SJSA1 (cell line): Measurements from ENCODE around the gene TIMMDC1. TPM values are rescaled to one million over a fixed set of nuclear protein-coding genes. Genes with fewer than 3 reads are reported as not detected.
"Not testable (repeated sequence)": the region's sequence is repeated elsewhere in the genome, so short reads cannot be mapped to it uniquely, and the experiment has no call there.

Experiments used
- DNase-seq, 2 experiments: peaks; one replicate each; pipeline ENCODE4 v3.0.0-alpha.2; 2015 to 2020; ENCODE audit warnings: low spot score in 2 of 2, low read depth in 1 of 2
- H3K27ac ChIP-seq: fragments of 250-450 bp; sonication (Bioruptor Pico); 2 replicates; pipeline ENCODE4 v1.5.1; 2020; ENCODE audit warnings: mild to moderate bottlenecking, moderate library complexity
- H3K27me3 ChIP-seq: fragments of 250-450 bp; sonication (Bioruptor Pico); replicated peaks from 2 replicates; pipeline ENCODE4 v1.5.1; 2020; ENCODE audit warnings: mild to moderate bottlenecking, moderate library complexity
- H3K36me3 ChIP-seq: fragments of 250-450 bp; sonication (Bioruptor Pico); 2 replicates; pipeline ENCODE4 v1.5.1; 2020; ENCODE audit warnings: mild to moderate bottlenecking
- H3K4me1 ChIP-seq: fragments of 250-450 bp; sonication (Bioruptor Pico); replicated peaks from 2 replicates; pipeline ENCODE4 v1.6.1; 2021; ENCODE audit warnings: mild to moderate bottlenecking
- H3K4me3 ChIP-seq: fragments of 250-450 bp; sonication (Bioruptor Pico); 2 replicates; pipeline ENCODE4 v1.5.1; 2020; ENCODE audit warnings: mild to moderate bottlenecking
- H3K9me3 ChIP-seq: fragments of 250-450 bp; sonication (Bioruptor Pico); replicated peaks from 2 replicates; pipeline ENCODE4 v1.5.1; 2020; ENCODE audit warnings: mild to moderate bottlenecking
- total RNA-seq: library from RNA; depleted of rRNA; stranded (reverse); fragments of >200 nt; shearing (Covaris generic); gene quantifications from 2 replicates; pipeline ENCODE4 v1.2.3, GENCODE V29; 2014

TIMMDC1 gene
- total RNA-seq, 1 experiment from 2014 or later, result 48.3 TPM

DNA sequence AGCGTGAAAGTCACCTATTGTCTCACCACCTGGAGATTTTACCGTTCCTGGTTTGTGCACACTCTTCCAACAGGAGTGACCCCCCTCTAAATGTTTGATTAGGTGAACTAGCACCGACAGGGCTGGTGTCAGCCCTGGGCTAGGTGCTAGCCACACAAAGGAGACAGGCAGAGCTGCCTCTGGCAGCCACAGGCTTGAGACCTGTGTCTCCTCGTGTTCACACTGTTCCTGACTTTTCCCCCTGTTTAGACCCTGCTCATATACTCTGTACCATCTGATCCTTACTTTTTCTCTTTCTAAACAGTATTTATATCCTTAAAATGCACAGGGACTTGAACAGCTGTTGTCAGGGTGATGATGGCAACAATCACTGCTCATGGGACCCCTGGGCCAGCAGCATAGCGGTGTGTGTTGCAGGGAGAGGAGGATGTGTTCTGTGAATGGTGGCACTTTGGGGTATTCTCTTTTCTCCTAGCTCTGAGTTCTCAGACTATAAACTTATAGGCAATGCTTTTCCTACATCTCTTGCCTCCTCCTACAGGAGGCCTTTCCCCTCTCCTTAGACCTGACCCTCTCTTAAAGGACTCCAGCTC is 55.6 kb downstream of the TIMMDC1 start:
- Histone ChIP-seq H3K9me3 (no peaks in the 10 kb centered on the region), H3K4me3 (no peak overlapping the region), H3K27ac (no peak overlapping the region), H3K27me3 (no peaks in the 10 kb centered on the region), H3K36me3 (no peaks in the 10 kb centered on the region), H3K4me1 (no peaks in the 10 kb centered on the region)
- DNase-seq, result no peak

DNA sequence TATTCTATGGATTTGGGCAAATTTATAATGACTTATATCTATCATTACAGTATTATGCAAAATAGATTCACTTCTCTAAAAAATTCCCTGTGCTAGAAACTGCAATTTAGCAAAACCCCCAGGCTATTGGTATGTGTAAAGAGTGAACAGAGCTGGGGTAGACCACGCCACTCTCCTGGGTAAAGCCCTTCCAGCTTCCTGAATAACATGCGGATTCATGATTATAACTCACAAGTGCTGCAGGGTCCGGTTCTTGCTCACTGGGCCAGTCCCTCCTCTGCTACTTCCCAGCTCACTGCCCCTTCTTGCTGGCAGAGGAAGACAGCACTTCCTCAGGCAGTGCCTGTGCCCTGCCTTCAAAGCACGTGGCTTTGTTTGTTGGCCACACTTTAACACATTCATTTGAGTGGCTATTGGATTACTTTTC is 57.0 kb downstream of the TIMMDC1 start:
- DNase-seq, result no peak
- Histone ChIP-seq H3K27ac (no peak overlapping the region), H3K9me3 (no peaks in the 10 kb centered on the region), H3K27me3 (no peaks in the 10 kb centered on the region), H3K36me3 (no peaks in the 10 kb centered on the region), H3K4me1 (no peaks in the 10 kb centered on the region), H3K4me3 (no peak overlapping the region)

DNA sequence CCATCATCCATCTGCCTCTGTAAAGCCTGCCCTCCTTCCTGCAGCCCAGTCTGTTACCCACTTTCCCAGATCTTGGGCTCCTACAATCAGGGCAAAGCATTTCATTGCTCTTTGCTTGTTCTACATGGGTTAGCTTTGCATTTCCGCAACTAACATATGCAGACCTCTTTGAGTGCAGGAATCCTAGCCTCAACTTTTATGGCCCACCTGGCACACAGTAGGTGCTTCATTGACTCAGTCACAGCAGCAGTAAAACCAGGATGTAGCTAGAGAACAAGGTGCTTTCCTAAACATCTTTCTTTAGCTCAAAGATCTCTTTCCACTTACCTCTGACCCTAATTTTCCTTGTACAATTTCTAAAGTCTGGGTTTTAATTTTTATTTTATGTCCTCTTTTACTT is 57.6 kb downstream of the TIMMDC1 start:
- Histone ChIP-seq H3K36me3 (no peaks in the 10 kb centered on the region), H3K4me3 (no peak overlapping the region), H3K4me1 (no peaks in the 10 kb centered on the region), H3K9me3 (no peaks in the 10 kb centered on the region), H3K27ac (no peak overlapping the region), H3K27me3 (no peaks in the 10 kb centered on the region)
- no peak for DNase-seq

DNA sequence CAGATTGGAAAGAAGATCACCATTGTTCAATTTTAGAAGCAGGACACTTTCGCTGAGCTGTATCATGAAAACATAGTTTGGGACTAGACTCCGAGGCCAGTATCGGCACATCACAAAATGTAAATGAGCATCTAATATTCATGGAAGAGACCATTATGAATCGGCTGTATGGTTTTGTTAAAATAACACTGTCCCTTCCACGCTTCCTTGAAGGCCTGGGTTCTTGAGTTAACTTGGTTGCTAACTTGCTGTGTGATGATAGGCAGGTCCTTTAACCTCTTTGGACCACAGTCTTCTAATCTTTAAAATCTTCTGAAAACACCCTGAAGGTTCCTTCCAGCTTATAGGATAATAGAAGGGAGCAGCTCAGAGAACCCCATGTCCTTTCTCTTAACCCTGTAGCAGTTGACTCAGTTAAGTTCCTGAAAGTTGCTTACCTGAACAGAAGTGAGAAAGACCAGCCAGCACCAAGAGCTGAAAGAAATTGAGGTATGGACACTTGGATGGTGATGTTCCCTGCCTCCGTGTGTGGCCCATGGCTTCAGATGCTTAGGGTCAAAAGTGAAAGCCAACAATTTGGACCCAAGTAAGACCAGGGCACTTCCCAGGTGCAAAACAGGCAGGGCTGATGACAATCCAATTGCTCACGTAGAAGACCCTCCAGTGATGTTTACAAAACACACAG is 59.0 kb downstream of the TIMMDC1 start:
- Histone ChIP-seq H3K4me3 (no peak overlapping the region), H3K36me3 (no peaks in the 10 kb centered on the region), H3K9me3 (no peaks in the 10 kb centered on the region), H3K27me3 (no peaks in the 10 kb centered on the region), H3K27ac (no peak overlapping the region), H3K4me1 (no peaks in the 10 kb centered on the region)
- DNase-seq, result no peak

DNA sequence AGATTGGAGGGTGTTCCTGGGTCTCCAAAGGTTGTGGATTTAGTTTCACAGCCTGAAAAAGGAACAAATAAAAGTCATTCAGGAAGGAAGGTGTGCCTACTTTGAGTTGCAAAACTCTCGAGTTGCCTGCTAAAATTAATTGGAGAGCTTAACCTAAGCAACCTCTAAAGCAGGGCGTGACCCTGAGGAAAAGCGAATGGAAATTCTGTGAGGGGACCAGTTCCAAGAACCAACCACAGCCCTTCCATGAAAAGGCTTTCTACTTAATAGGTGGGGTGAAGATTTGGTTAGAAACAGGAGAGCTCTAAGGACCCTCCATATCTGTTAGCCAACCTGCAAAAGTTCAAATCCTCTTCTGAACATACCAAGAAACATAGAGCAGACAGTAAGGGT is 59.5 kb downstream of the TIMMDC1 start:
- H3K27ac ChIP-seq, result no peak overlapping the region
- H3K4me3 ChIP-seq, result no peak overlapping the region
- no peak for DNase-seq
- no peaks in the 10 kb centered on the region for H3K4me1 ChIP-seq
- H3K36me3 ChIP-seq, result no peaks in the 10 kb centered on the region
- H3K9me3 ChIP-seq, result no peaks in the 10 kb centered on the region
- H3K27me3 ChIP-seq, result no peaks in the 10 kb centered on the region

DNA sequence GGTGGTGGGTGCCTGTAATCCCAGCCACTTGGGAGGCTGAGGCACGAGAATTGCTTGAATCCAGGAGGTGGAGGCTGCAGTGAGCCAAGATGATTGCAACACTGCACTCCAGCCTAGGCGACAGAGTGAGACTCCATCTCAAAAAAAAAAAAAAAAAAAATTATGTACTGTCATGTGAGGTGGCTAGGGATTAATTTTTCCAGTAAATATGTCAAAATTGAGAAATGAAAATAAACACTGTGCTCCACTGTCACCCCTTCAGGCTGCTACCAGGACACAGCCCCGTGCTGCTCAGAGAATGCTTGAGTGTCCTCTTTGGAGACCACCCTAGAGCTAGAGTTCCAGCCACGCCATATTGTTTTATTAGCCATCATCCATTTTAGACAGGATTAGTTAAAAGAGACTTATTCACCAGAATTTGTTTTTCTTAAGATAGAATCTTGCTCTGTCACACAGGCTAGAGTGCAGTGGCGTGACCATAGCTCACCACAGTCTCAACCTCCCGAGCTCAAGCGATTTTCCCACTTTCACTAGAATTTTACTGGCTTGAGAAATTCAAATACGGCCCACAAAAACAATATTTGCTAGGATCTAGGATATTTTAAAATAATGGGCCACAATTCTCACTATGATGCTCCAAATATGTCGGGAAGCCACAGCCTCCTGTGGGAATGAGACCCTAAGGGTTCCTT is 60.4 kb downstream of the TIMMDC1 start:
- DNase-seq, result no peak
- H3K4me1 ChIP-seq, result no peaks in the 10 kb centered on the region
- no peak overlapping the region for H3K27ac ChIP-seq
- H3K27me3 ChIP-seq, result no peaks in the 10 kb centered on the region
- no peaks in the 10 kb centered on the region for H3K36me3 ChIP-seq
- H3K4me3 ChIP-seq, result no peak overlapping the region
- H3K9me3 ChIP-seq, result no peaks in the 10 kb centered on the region

DNA sequence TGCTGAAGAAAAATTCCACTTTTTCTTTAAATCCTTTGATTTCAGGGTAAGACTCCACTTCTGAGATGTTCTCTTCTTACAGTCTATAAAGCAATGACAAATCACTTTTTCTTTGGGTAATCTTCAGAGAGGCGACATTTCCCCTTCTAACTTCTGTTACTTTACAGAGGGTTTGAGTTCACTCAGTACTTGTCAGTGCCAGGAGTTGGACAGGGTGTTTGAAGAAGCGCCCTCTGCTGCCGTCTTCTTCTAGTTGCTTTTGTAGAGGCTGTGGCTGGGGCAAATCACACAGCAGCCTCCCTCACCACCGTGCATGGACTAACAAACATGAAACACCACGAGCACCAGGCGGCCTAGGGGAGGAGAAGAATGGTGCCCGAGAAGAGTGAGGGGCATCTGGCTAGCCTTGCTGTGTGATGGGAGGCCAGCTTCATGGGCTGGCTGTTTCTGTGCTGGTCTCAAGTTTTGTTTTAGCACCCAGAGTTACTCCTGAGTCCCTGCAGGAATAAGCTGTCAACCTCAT is 61.2 kb downstream of the TIMMDC1 start, which contains the start of gene CD80:
Gene CD80 (minus strand): TSS at position 174 of the 523 bp plus-strand sequence. CDS start 1,886 bp downstream, outside the sequence.
- no peaks in the 10 kb centered on the region for H3K27me3 ChIP-seq
- no peaks in the 10 kb centered on the region for H3K4me1 ChIP-seq
- no peak within 1 kb of the TSS for H3K4me3 ChIP-seq
- H3K27ac ChIP-seq, result no peak within 1 kb of the TSS
- DNase-seq, result peak; percentile 7 to 46
- H3K36me3 ChIP-seq, result no peaks in the 10 kb centered on the region
- no peaks in the 10 kb centered on the region for H3K9me3 ChIP-seq

DNA sequence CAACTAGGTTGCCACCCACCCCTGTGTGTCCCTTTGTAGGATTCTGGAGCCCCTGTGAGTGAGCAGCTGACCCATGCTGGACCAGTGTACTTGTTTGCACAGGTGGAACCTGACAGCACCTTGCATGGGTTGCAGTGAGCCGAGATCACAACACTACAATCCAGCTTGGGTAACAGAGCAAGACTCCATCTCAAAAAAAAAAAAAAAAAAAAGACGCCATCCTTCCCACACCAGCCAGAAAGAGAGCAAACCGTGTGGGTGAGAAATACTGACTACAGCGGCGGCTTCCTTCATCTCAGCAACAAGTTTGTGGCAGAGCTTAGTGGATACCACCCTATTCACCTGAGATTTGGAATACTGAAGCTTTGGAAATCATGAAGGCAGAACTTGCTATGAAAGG is 61.8 kb downstream of the TIMMDC1 start:
- H3K27ac ChIP-seq, result no peak overlapping the region
- no peaks in the 10 kb centered on the region for H3K4me1 ChIP-seq
- H3K4me3 ChIP-seq, result no peak overlapping the region
- no peaks in the 10 kb centered on the region for H3K36me3 ChIP-seq
- DNase-seq, result no peak
- H3K9me3 ChIP-seq, result no peaks in the 10 kb centered on the region
- H3K27me3 ChIP-seq, result no peaks in the 10 kb centered on the region

DNA sequence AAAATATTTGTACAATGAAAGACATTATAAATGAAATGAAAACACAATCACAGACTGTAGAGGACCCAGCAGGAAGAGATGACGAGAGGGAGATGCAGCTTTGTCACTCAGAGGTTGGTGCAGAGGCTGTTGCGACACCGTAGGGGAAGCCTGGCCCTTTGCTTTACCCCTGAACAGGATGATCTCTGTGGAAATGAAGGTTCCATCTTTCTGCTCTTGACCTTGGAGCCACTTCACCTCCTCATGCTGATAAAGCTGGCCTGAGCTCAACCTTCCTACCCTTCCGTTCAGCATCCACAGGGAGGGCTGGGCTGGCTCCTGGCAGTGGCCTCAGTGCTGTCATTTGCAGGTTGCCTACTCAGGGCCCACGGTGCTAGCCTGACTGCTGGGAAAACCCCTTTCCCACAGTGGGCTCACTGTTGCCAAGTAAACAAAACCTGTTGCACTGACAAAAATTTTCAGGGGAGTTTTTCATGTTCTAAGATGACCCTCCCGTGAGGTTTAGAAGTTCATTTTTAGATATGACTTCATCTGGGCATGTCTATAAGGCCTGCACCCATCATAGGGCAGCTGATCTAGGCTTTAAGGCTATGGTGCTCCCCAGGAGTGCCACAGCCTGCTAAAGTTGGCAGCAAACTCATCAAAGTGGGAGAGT is 64.1 kb downstream of the TIMMDC1 start:
- no peaks in the 10 kb centered on the region for H3K9me3 ChIP-seq

DNA sequence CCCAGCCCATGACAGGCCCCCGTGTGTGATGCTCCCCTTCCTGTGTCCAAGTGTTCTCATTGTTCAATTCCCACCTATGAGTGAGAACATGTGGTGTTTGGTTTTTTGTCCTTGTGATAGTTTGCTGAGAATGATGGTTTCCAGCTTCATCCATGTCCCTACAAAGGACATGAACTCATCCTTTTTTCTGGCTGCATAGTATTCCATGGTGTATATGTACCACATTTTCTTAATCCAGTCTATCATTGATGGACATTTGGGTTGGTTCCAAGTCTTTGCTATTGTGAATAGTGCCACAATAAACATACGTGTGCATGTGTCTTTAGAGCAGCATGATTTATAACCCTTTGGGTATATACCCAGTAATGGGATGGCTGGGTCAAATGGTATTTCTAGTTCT is 65.0 kb downstream of the TIMMDC1 start:
- H3K4me1 ChIP-seq, H3K36me3 ChIP-seq, H3K9me3 ChIP-seq, H3K27ac ChIP-seq, H3K27me3 ChIP-seq, H3K4me3 ChIP-seq, DNase-seq: not testable (repeated sequence)

More for the DNA sequence above, 64.1 kb downstream of the TIMMDC1 start:
- Histone ChIP-seq H3K27ac (no peak overlapping the region), H3K4me1 (no peaks in the 10 kb centered on the region), H3K27me3 (no peaks in the 10 kb centered on the region), H3K36me3 (no peaks in the 10 kb centered on the region), H3K4me3 (no peak overlapping the region)
- no peak for DNase-seq

DNA sequence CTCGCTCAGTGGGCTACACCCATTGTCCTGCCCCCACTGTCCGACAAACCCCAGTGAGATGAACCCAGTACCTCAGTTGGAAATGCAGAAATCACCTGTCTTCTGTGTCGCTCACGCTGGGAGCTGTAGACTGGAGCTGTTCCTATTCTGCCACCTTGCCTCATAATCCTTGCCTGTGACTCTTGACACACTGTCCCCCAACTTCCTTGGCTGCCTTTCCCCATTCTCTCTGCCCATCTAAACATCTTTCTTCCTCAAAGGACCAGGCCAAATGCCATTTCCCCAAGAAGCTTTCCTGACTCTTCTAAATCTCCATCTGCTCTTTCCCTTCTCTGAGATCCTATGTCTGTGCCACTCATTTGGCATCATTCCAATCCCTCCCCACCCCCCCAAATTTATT is 70.8 kb downstream of the TIMMDC1 start:
- Histone ChIP-seq H3K4me3 (no peak overlapping the region), H3K36me3 (no peaks in the 10 kb centered on the region), H3K9me3 (no peaks in the 10 kb centered on the region), H3K4me1 (no peaks in the 10 kb centered on the region), H3K27me3 (no peaks in the 10 kb centered on the region), H3K27ac (no peak overlapping the region)
- no peak for DNase-seq

DNA sequence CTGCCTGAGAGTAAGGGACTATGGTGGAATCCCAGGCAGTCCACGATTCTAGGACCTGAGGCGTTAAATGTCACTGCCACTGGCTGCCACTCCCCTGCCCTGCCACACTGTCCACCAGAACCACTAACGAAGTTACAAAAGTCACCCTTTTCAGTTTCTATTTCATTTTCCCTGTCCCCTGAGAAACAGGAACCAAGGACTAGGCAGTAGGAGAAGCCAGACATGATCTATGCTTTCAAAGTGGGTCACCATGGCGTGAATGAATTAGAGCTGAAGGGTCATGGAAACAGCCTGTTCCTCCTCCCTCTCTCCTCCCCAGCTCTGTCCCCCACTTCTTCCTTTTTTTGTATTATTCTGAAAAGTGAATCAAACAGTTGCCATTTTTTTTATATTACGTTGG is 71.9 kb downstream of the TIMMDC1 start:
- Histone ChIP-seq H3K27ac (no peak overlapping the region), H3K27me3 (no peaks in the 10 kb centered on the region), H3K36me3 (no peaks in the 10 kb centered on the region), H3K4me1 (no peaks in the 10 kb centered on the region), H3K4me3 (no peak overlapping the region), H3K9me3 (no peaks in the 10 kb centered on the region)
- no peak for DNase-seq

DNA sequence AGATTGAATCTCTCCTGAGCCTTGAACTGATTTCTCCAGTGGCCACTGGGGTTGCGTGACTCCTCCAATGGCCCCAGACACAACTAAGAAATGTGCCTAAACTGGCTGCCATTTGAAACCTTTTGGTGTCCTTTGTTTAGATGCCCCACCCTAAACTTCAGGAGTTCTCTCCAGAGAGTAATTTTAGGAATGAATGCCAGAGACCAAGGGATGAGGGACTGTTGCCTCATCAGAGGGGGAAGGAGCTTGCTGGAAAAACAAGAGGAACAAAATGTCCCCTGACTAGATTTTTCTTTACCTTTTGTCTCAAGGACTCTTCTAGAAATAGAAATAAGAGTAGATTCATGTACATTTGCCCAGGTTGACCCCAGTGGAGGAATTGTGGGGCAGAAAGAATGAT is 72.9 kb downstream of the TIMMDC1 start:
- H3K27ac ChIP-seq, result no peak overlapping the region
- H3K9me3 ChIP-seq, result no peaks in the 10 kb centered on the region
- H3K4me1 ChIP-seq, result no peaks in the 10 kb centered on the region
- H3K36me3 ChIP-seq, result no peaks in the 10 kb centered on the region
- no peak overlapping the region for H3K4me3 ChIP-seq
- H3K27me3 ChIP-seq, result no peaks in the 10 kb centered on the region
- DNase-seq, result no peak

DNA sequence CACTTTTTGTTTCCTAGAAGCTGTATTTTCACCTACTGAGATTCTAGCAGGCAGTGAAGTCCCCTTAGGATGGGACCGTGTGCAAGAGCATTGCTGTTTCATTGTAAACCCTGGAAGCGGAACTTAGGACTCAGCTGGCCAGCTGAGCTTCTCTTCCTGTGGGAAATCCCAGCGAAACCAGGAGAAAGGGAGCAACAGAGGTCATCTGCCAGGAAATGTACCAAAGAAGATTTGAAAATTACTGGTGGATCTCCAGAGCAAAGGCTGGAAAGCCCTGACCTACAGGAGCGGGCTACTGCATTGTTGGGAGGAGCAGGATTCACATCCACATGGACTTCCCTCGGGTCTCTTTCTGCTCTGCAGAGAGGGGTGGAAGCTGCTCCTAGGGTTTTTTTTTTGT is 73.3 kb downstream of the TIMMDC1 start:
- DNase-seq, result no peak
- Histone ChIP-seq H3K4me1 (no peaks in the 10 kb centered on the region), H3K36me3 (no peaks in the 10 kb centered on the region), H3K4me3 (no peak overlapping the region), H3K27ac (no peak overlapping the region), H3K27me3 (no peaks in the 10 kb centered on the region), H3K9me3 (no peaks in the 10 kb centered on the region)
